Measurements from ENCODE around the gene YARS1.

GRCh38 chr1:32797456-32797855 lies 19.7 kb downstream of the YARS1 start:
- TF ChIP-seq CTCF (IDR thresholded peaks at IDR 0.05) (no peak), ZFX (IDR thresholded peaks at IDR 0.05; ENCODE audit: borderline replicate concordance) (no peak)

Data from 22Rv1 (cell line).